H1 (cell line): Measurements from ENCODE around the gene NAT9. TPM values are rescaled to one million over a fixed set of nuclear protein-coding genes. Genes with fewer than 3 reads are reported as not detected.

Source experiments
- BCL11A ChIP-seq, 2 experiments: IDR thresholded peaks; one replicate each; pipeline ENCODE4 v1.6.1; 2011; ENCODE audit warnings: low read depth in 2 of 2, low read length in 2 of 2, mild to moderate bottlenecking in 2 of 2
- BRCA1 ChIP-seq: IDR thresholded peaks from 2 replicates; pipeline ENCODE4 v1.6.1; 2012; ENCODE audit warnings: low read depth, low read length, improper control_type of control experiment
- CBX5 ChIP-seq: fragments of 300-800, 300-1000 bp; sonication (generic); IDR thresholded peaks from 2 replicates; pipeline ENCODE4 v1.7.1; 2016; ENCODE audit warnings: antibody characterized with exemption, low read length, low read depth
- EZH2 ChIP-seq: fragments of 200-600 bp; sonication (generic); IDR thresholded peaks from 2 replicates; pipeline ENCODE4 v1.7.1; 2012; ENCODE audit warnings: low read depth, mild to moderate bottlenecking, moderate library complexity, low read length, inconsistent platforms; ENCODE audit not compliant: severe bottlenecking
- KDM4A ChIP-seq: IDR thresholded peaks from one replicate; pipeline ENCODE4 v1.7.1; 2012; ENCODE audit warnings: low read depth, mild to moderate bottlenecking, moderate library complexity, low read length, inconsistent platforms; ENCODE audit not compliant: severe bottlenecking
- POLR2A ChIP-seq, 2 experiments: IDR thresholded peaks; 1 replicate in 1 of 2; 2 replicates in 1 of 2; pipeline ENCODE4 v1.6.1; 2011; ENCODE audit warnings: low read depth in 2 of 2, low read length in 2 of 2, mild to moderate bottlenecking in 2 of 2; ENCODE audit errors: control extremely low read depth in 1 of 2
- RFX5 ChIP-seq: IDR thresholded peaks from 2 replicates; pipeline ENCODE4 v1.6.1; 2011; ENCODE audit warnings: low read depth, low read length, improper control_type of control experiment, borderline replicate concordance
- SAP30 ChIP-seq: fragments of 300-600 bp; sonication (generic); IDR thresholded peaks from 2 replicates; pipeline ENCODE4 v1.7.1; 2012; ENCODE audit warnings: low read length, moderate library complexity, mild to moderate bottlenecking, inconsistent platforms; ENCODE audit not compliant: insufficient read depth, insufficient replicate concordance
- polyA plus RNA-seq, 7 experiments: library from polyadenylated mRNA; depleted of rRNA in 3 of 7; stranded (reverse) in 5 of 7; unstranded in 2 of 7; fragments of >200 nt in 5 of 7; fragments of 200-250 nt in 2 of 7; gene quantifications; 1 replicate in 5 of 7; 2 replicates in 1 of 7; 4 replicates in 1 of 7; pipeline versions ENCODE4 v1.2.1 to v1.2.3, GENCODE V29; 2011 to 2013; ENCODE audit warnings: missing spikeins in 2 of 7, mixed read lengths in 2 of 7
- total RNA-seq: library from RNA; stranded (reverse); fragmentation: NEBNext Ultra II Directional; extraction: Animal tissue kit (Norgen Biotek cat#: 25700); gene quantifications from 2 replicates; pipeline ENCODE4 v1.2.1, GENCODE V29; 2021

NAT9 gene
- total and polyA plus RNA-seq, 2 of the 8 experiments (the other 6 are each of a cell fraction or from before 2014, with no cell fraction given): 32.3 to 42.7 TPM

DNA sequence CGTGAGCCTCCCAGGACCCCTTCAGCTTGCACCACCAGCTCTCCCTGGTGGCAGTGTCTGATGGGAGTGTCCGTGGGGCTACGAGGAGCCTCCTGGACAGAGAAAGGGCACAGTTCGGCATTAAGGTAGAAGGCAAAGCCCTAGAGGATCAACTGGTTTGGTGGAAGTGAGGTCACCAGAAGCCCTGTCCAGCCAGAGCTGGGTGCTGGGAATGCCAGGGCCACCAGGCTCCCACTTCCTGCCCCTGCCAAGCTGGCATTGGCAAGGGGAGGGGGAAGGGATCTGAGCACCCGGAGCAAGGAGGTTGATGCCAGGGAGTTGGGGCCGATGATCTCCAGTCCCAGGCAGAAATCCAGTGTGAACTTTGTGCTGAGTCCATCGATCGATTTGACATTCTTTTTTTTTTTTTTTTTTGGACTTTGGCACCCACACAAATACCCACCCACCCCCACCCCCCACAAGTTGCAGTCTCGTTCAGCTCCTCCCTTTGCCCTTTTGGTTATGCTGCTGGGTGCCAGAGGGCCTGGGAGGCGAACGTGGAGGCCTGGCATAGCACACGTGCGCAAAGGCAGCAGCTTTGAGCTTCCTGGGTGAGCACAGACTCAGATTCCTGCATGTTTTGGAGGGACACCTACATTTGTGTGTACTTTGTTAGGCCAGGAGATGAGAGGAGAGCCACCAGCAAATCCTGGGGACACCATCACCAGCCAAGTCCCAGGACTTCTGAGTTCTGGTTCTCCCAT, 25.6 kb downstream of the NAT9 start (continued):
- no peak for TF ChIP-seq CBX5
- TF ChIP-seq BCL11A (IDR thresholded peaks at IDR 0.05; ENCODE audit: low read depth in 2 of 2, low read length in 2 of 2): no peak
- no peak for TF ChIP-seq RFX5
- TF ChIP-seq KDM4A: no peak
- no peak for TF ChIP-seq BRCA1
- no peak for TF ChIP-seq EZH2
- TF ChIP-seq POLR2A (IDR thresholded peaks at IDR 0.05; ENCODE audit: control extremely low read depth in 1 of 2, low read depth in 2 of 2, low read length in 2 of 2): no peak
- TF ChIP-seq SAP30: no peak
